ENCODE data around the gene SMYD1. TPM values are rescaled to one million over a fixed set of nuclear protein-coding genes. Genes with fewer than 3 reads are reported as not detected.

The SMYD1 gene
- total and polyA plus RNA-seq, 8 donors = 0.12 to 25.4 (median 10.5) TPM

GRCh38 chr2:88108796-88109195 lies 41.2 kb downstream of the SMYD1 start:
- Histone ChIP-seq H3K4me1 (no peaks in the 10 kb centered on the region), H3K27ac (no peak overlapping the region), H3K4me3 (no peak overlapping the region), H3K27me3 (no peaks in the 10 kb centered on the region), H3K9me3 (no peaks in the 10 kb centered on the region), H3K36me3 (no peaks in the 10 kb centered on the region)
- intact Hi-C loops (cut with DNase I; ENCODE audit: low total_unique reads) = no loop called here
- DNase-seq = no peak
- WGBS, 5 donors = 62 to 72% (median 68%) methylated on average over 4 of the region's 4 CpGs
- no peak for TF ChIP-seq POLR2A (IDR thresholded peaks at IDR 0.05)
- TF ChIP-seq CTCF (IDR thresholded peaks at IDR 0.05) = no peak
- TF ChIP-seq EP300 (IDR thresholded peaks at IDR 0.05) = no peak
- no peak for TF ChIP-seq POLR2AphosphoS5 (IDR thresholded peaks at IDR 0.05)

- Histone ChIP-seq H3K9me3 (no peaks in the 10 kb centered on the region), H3K4me3 (no peak overlapping the region), H3K27me3 (no peaks in the 10 kb centered on the region), H3K27ac (no peak overlapping the region), H3K4me1 (no peaks in the 10 kb centered on the region), H3K36me3 (no peaks in the 10 kb centered on the region)
- TF ChIP-seq POLR2A (IDR thresholded peaks at IDR 0.05) (no peak), EP300 (IDR thresholded peaks at IDR 0.05) (no peak), POLR2AphosphoS5 (IDR thresholded peaks at IDR 0.05) (no peak), CTCF (IDR thresholded peaks at IDR 0.05) (no peak)
- intact Hi-C loops (cut with DNase I; ENCODE audit: low total_unique reads) = no loop called here
- WGBS, 5 donors = 67 to 84% (median 70%) methylated on average over 2 of the region's 2 CpGs
- no peak for DNase-seq
Observed at GRCh38 chr2:88110830-88111229, 43.2 kb downstream of the SMYD1 start.

- Histone ChIP-seq H3K36me3 (no peaks in the 10 kb centered on the region), H3K27me3 (peaks cover 0 to 4% (median 0%) of the 10 kb centered on the region in 3 donors), H3K4me3 (no peak overlapping the region), H3K9me3 (no peaks in the 10 kb centered on the region), H3K27ac (no peak overlapping the region), H3K4me1 (no peaks in the 10 kb centered on the region)
- TF ChIP-seq POLR2A (IDR thresholded peaks at IDR 0.05) (no peak), EP300 (IDR thresholded peaks at IDR 0.05) (no peak)
- DNase-seq = no peak
- WGBS, 5 donors = 80 to 90% (median 87%) methylated on average over 2 of the region's 2 CpGs
- intact Hi-C loops (cut with DNase I; ENCODE audit: low total_unique reads) = no loop called here
Observed at GRCh38 chr2:88113069-88113468, 45.4 kb downstream of the SMYD1 start.

GRCh38 chr2:88114889-88115288 lies 47.3 kb downstream of the SMYD1 start:
- Histone ChIP-seq H3K36me3 (no peaks in the 10 kb centered on the region), H3K4me3 (no peak overlapping the region), H3K9me3 (no peaks in the 10 kb centered on the region), H3K4me1 (no peaks in the 10 kb centered on the region), H3K27me3 (peaks cover 0 to 7% (median 0%) of the 10 kb centered on the region in 3 donors), H3K27ac (no peak overlapping the region)
- no peak for TF ChIP-seq EP300 (IDR thresholded peaks at IDR 0.05)
- no peak for TF ChIP-seq CTCF (IDR thresholded peaks at IDR 0.05)
- intact Hi-C loops (cut with DNase I; ENCODE audit: low total_unique reads) = no loop called here
- peak in 1 of 2 donors; percentile 46 for DNase-seq
- WGBS, 5 donors = 58 to 65% (median 61%) methylated on average over 5 of the region's 5 CpGs

GRCh38 chr2:88115825-88116518 lies 48.3 kb downstream of the SMYD1 start:
- H3K9me3 ChIP-seq = no peaks in the 10 kb centered on the region
- no peak for DNase-seq

More at GRCh38 chr2:88115825-88116518, 48.3 kb downstream of the SMYD1 start:
- H3K27ac ChIP-seq = no peak overlapping the region
- 79 to 93% (median 85%) methylated on average over 10 of the region's 10 CpGs for WGBS, 5 donors
- H3K4me1 ChIP-seq = no peaks in the 10 kb centered on the region
- H3K27me3 ChIP-seq = peaks cover 0 to 7% (median 0%) of the 10 kb centered on the region in 3 donors
- no peak for TF ChIP-seq CTCF (IDR thresholded peaks at IDR 0.05)
- TF ChIP-seq POLR2AphosphoS5 (IDR thresholded peaks at IDR 0.05) = no peak
- no peak for TF ChIP-seq EP300 (IDR thresholded peaks at IDR 0.05)
- TF ChIP-seq POLR2A (IDR thresholded peaks at IDR 0.05) = no peak
- intact Hi-C loops (cut with DNase I; ENCODE audit: low total_unique reads) = no loop called here
- no peaks in the 10 kb centered on the region for H3K36me3 ChIP-seq
- no peak overlapping the region for H3K4me3 ChIP-seq

Data from stomach (tissue), 9 donors.